ENCODE data around the gene TJP1. TPM values are rescaled to one million over a fixed set of nuclear protein-coding genes. Genes with fewer than 3 reads are reported as not detected.
A peak's percentile ranks its signal among the peaks of the same experiment; 100 is the strongest.

TJP1 gene
- total RNA-seq, 1 experiment from 2014 or later = 140 TPM

GRCh38 chr15:29859973-29860715, 37.9 kb upstream of the TJP1 start:
- Histone ChIP-seq H3K4me2 (ENCODE audit: insufficient read depth, insufficient read length, low read length) (no peak overlapping the region), H3K27me3 (ENCODE audit: insufficient read depth, low read length) (no peaks in the 10 kb centered on the region), H3K14ac (ENCODE audit: insufficient read depth, low read length) (no peak overlapping the region; the same call in 1 of the 2 replicates), H3K9ac (ENCODE audit: extremely low read depth, insufficient read length, low read length) (no peak overlapping the region), H3K4ac (ENCODE audit: low read depth, low read length) (no peak overlapping the region), H2AK5ac (ENCODE audit: insufficient read length, low read length) (no peak overlapping the region), H2AFZ (ENCODE audit: low read length) (no peak overlapping the region), H4K8ac (replicated peaks; ENCODE audit: insufficient read length, low read depth, low read length) (no peak overlapping the region), H3K9me3 (ENCODE audit: control insufficient read depth, low read depth, low read length) (no peaks in the 10 kb centered on the region), H3K27ac (ENCODE audit: insufficient read length, low read depth, low read length) (no peak overlapping the region), H4K91ac (ENCODE audit: insufficient read length, low read depth, low read length) (no peak overlapping the region), H3K4me1 (ENCODE audit: insufficient read depth, low read length) (peaks cover 7% of the 10 kb centered on the region), H3K79me2 (ENCODE audit: insufficient read depth, low read length) (no peaks in the 10 kb centered on the region), H2BK15ac (ENCODE audit: low read depth, low read length) (no peak overlapping the region), H4K20me1 (ENCODE audit: control insufficient read depth, insufficient read depth, insufficient read length) (no peaks in the 10 kb centered on the region), H4K5ac (ENCODE audit: insufficient read length, low read depth, low read length) (no peak overlapping the region), H2BK120ac (ENCODE audit: low read depth, low read length, poor library complexity, severe bottlenecking) (no peak overlapping the region), H3K18ac (ENCODE audit: insufficient read length, low read depth, low read length) (no peak overlapping the region), H3K23me2 (ENCODE audit: insufficient read length, low read depth, low read length, poor library complexity, severe bottlenecking) (no peaks in the 10 kb centered on the region), H2BK20ac (ENCODE audit: low read depth, low read length, poor library complexity, severe bottlenecking) (no peak overlapping the region), H2BK5ac (ENCODE audit: insufficient read length, low read length) (no peak overlapping the region), H3K79me1 (ENCODE audit: insufficient read depth, low read depth, low read length, poor library complexity, severe bottlenecking) (no peaks in the 10 kb centered on the region), H3K23ac (ENCODE audit: insufficient read length, low read depth, low read length) (no peak overlapping the region), H3T11ph (ENCODE audit: low read length) (no peak overlapping the region), H2BK12ac (ENCODE audit: insufficient read length, low read depth, low read length) (no peak overlapping the region), H3K56ac (ENCODE audit: insufficient read length, low read depth, low read length) (no peak overlapping the region)
- Mint-ChIP-seq H3K4me1 (peaks cover 6 to 7% of the 10 kb centered on the region in 2 experiments), H3K27ac (peak overlapping the region in 1 of 3 experiments; percentile 30; a peak in 2 of 7 replicates), H3K9me3 (no peaks in the 10 kb centered on the region), H3K27me3 (ENCODE audit: low read depth) (no peaks in the 10 kb centered on the region), H3K36me3 (ENCODE audit: insufficient read depth in 1 of 3, low read depth in 3 of 3) (no peaks in the 10 kb centered on the region), H3K4me3 (no peak overlapping the region)
- TF ChIP-seq CTCF (conservative IDR thresholded peaks at IDR 0.05) = no peak
- DNase-seq = no peak
- WGBS (ENCODE audit: extremely low coverage, insufficient read length, low lambda C conversion rate) = no CpG with 5 or more reads among the region's 4 CpGs
